KOPT-K1 (cell line): ENCODE data around the gene APPL2.

ENCODE experiments used
- H3K27ac ChIP-seq: fragments of 200-600 bp; sonication (generic); 2 replicates; pipeline ENCODE4 v1.5.1; 2016; ENCODE audit warnings: antibody characterized with exemption, mild to moderate bottlenecking, low read depth, low read length; ENCODE audit not compliant: poor library complexity, severe bottlenecking
- H3K36me3 ChIP-seq: fragments of 200-600 bp; sonication (generic); 2 replicates; pipeline ENCODE4 v1.5.1; 2017; ENCODE audit warnings: antibody characterized with exemption, mild to moderate bottlenecking, low read length, moderate library complexity; ENCODE audit not compliant: insufficient read depth
- H3K9me3 ChIP-seq: fragments of 200-600 bp; sonication (generic); 2 replicates; pipeline ENCODE4 v1.5.1; 2017; ENCODE audit warnings: antibody characterized with exemption, low read length, mild to moderate bottlenecking; ENCODE audit not compliant: insufficient read depth, poor library complexity, severe bottlenecking

APPL2 gene, protein sequence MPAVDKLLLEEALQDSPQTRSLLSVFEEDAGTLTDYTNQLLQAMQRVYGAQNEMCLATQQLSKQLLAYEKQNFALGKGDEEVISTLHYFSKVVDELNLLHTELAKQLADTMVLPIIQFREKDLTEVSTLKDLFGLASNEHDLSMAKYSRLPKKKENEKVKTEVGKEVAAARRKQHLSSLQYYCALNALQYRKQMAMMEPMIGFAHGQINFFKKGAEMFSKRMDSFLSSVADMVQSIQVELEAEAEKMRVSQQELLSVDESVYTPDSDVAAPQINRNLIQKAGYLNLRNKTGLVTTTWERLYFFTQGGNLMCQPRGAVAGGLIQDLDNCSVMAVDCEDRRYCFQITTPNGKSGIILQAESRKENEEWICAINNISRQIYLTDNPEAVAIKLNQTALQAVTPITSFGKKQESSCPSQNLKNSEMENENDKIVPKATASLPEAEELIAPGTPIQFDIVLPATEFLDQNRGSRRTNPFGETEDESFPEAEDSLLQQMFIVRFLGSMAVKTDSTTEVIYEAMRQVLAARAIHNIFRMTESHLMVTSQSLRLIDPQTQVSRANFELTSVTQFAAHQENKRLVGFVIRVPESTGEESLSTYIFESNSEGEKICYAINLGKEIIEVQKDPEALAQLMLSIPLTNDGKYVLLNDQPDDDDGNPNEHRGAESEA

DNA sequence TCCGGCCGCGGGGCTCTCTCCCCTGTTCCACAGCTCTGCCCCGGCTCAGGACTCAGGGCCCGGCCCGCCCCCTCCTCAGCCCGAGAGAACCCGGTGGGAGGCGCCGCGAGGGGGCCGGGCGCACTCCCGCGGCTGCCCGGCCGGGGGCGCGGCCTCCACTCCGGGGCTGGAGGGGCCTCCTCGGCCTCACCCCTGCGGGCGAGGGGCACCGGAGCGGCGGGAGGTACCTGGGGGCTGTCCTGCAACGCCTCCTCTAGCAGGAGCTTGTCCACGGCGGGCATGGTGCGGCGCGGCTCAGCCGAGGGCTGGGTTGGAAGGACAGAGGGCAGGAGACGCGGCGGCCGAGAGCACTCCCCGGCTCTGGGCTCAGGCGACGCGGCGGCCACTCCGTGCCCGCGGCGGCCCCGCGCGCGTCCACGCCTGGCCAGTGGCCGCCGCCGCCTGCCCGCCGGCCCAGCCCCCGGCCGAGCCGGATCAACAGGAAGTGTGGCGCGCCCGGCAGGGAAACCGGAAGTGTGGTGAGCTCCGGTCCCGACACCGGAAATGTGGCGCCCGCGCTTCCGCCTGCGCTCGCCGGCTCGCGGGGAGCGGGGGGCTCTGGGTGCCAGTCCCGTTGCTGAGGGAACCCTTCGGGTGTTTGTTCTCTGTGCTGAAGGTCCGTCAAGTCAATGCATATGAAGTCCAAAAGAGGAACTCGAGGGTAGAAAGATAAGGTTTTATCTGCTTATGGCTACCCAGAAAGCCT lies at the start of gene APPL2:
Gene APPL2, minus strand, starts transcription at position 443 of the 745 bp plus-strand sequence. Its CDS starts 162 bp downstream, at position 281.
- H3K36me3 ChIP-seq: no peaks in the 10 kb centered on the region; the same call in 1 of the 2 replicates
- peak within 1 kb of the TSS; percentile 64 for H3K27ac ChIP-seq
- H3K9me3 ChIP-seq: no peaks in the 10 kb centered on the region

DNA sequence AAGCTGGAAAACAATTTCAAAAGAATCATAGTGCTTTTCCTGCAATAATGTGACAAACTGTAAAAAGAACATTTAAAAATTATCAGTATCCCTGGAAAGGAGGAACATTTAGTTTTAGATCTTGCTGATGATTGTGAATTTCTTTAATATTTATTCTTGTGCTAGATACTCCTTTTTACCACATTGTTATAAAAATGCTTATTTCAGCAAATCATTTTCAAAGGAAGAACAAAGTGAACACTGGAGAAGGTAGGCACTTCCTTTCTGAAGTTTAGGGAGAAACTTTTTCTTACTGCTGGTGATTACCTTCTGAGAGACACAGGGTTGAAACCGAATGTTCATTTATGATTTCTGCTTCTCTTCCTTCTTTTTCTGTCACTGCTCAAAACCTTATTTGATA lies 49.4 kb upstream of the APPL2 start:
- H3K36me3 ChIP-seq: no peaks in the 10 kb centered on the region
- H3K9me3 ChIP-seq: peaks cover 12% of the 10 kb centered on the region
- H3K27ac ChIP-seq: no peak overlapping the region

DNA sequence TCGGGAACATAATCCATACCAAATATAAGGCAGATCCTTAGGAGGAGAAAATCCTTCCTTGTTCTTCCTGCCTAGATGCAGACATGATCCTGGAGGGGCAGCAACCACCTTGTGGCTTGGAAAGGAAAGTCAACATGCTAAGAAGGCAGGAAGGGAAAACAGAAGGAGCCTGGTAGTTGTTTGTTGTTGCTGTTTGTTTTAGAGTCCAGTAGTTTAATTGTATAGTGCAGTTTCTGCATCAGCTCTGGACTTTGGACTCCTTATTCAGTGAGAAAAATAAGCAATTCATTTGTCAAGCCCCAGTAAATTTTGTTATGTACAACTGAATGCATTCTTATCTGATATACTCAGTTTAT lies 45.7 kb upstream of the APPL2 start:
- Histone ChIP-seq H3K9me3 (peaks cover 12% of the 10 kb centered on the region), H3K36me3 (no peaks in the 10 kb centered on the region), H3K27ac (no peak overlapping the region)

DNA sequence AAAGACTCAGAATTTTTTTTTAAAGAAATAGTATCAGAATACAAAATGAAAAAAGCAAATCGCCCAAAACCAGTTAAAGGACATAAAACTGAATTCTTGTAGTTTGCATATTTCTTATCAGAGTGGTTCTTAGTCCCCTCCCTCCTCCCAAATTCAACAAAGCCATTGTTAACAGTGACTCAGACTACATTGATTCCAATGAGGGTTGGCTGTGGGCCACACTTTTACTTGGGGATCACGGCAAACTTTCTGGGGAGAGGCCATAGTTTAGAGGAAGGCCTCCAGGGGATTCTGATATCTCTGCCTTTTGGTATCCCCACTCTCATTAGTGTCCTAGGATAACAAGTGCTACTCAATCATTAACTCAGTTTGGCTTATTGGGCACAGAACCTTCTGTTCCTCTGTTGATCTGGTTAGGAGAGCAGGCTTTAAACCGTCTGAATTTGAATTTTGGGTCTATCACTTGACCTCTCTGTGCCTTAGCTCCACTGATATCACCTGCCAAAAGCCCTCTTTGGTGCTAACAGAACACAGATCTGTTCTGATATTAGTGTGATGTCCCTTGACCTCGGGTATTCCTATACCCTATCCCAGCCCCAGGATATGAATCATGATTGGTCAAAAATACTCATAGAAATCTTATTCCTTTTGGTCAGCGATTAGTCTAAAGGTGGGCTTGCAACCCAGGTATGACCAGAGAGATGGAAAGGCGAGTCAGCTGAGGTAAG lies 45.2 kb upstream of the APPL2 start:
- Histone ChIP-seq H3K9me3 (peaks cover 9% of the 10 kb centered on the region), H3K27ac (no peak overlapping the region), H3K36me3 (no peaks in the 10 kb centered on the region)

DNA sequence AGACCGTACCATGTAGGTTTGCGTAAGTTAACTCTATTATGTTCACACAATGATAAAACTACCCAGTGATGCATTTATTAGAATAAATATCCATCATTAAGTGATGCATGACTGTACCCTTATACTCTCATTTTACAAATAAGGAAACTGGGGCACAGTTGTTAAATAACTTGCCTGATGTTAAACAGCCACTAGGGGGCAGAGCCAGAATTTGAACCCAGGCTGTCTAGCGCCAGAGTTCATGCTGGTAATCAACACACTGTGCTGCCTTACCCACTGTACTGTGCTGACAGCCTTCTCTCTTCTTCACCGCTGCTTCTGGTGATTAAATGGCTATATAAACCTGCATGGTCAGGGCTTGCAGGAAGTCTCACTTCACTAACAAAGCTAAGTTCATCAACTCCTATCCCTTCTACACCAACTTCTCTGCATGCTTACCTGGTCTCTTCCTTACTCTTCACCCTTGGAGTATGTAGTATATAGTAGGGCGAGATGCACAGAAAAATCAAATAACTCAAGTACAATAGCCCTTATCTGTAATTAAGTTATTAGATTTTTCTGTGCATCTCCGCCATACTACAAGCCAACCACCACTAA lies 43.6 kb upstream of the APPL2 start:
- Histone ChIP-seq H3K9me3 (no peaks in the 10 kb centered on the region), H3K36me3 (no peaks in the 10 kb centered on the region), H3K27ac (no peak overlapping the region)

DNA sequence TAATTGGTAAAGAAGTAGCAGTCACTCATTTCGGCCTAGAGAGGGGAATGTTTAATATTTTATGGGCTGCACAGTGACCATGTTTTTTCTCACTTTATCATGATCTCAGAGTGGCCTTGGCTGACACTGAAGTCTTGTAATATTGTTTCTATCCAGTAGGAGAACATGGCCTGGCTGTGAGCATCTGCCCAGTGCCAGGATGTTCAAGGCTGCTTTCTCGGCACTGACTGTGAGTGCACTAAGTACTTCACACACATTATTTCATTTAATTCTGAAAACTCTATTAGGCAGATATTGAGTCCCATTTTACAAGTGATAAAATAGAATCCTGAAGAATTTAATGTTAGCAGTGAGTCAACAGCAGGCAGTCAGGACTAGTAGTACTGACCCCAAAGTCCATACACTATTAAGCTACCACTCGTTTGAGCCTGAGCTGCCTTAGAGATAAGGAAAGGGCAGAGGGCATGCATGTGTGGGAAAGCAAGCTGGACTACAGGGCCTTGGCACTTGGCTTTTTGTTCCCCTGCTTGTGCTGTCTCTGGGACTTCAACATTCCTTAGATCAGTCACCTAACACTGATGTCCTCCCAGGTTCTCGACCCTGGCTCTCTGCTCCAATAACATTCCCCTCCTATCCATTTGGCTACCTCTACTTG lies 42.2 kb upstream of the APPL2 start:
- Histone ChIP-seq H3K36me3 (no peaks in the 10 kb centered on the region), H3K9me3 (no peaks in the 10 kb centered on the region), H3K27ac (no peak overlapping the region)

DNA sequence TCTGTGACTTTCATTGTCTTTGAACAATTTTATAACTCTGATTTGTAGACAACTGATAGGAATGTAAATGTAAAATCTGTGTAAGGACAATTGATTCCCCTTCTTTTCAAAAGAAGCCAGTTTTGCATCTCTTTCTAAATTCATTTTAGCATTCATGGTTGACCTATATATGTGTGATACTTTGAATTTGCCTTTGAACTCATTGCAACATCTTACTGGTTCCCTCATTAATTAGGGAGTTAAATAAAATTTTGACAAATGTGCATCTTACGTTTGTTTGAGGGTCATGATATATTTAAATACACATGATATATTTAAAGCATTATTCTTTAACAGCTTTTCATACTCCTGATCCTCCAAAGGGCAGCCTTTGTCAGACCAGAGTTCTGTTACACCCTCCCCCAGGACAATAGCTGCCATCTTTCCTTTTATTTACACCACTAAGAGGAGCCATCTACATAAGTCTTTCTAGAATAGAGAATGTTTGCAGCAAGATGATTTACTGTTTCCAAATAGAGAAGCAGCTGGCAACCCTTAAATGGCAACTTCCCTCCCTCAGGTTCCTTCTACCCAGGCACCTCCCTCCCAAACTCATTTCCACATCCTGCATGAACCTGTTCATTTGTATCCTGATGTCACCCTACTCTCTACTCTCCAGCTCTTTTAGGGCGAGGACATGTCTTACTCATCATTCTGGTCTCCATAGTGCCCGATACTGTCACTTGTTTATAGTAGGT lies 40.2 kb upstream of the APPL2 start:
- Histone ChIP-seq H3K36me3 (no peaks in the 10 kb centered on the region), H3K27ac (no peak overlapping the region)

DNA sequence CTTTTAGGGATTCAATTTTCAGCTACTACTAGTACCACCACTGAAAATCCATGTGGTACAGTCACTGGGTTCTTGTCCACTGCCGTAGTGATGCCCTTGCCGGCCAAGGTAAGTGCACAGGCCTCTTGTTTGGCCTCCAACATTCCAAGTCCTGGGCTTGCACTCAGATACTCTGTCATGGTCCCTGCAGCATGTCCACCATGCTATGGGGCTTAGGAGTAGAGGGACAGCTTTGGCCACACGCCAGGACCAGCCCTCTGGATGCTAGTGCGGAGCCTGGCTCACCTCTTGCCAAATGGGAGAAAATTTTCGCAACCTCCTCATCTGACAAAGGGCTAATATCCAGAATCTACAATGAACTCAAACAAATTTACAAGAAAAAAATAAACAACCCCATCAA lies 38.6 kb upstream of the APPL2 start:
- H3K9me3 ChIP-seq: no peaks in the 10 kb centered on the region
- no peaks in the 10 kb centered on the region for H3K36me3 ChIP-seq
- no peak overlapping the region for H3K27ac ChIP-seq

More for the DNA sequence above, 40.2 kb upstream of the APPL2 start:
- no peaks in the 10 kb centered on the region for H3K9me3 ChIP-seq

DNA sequence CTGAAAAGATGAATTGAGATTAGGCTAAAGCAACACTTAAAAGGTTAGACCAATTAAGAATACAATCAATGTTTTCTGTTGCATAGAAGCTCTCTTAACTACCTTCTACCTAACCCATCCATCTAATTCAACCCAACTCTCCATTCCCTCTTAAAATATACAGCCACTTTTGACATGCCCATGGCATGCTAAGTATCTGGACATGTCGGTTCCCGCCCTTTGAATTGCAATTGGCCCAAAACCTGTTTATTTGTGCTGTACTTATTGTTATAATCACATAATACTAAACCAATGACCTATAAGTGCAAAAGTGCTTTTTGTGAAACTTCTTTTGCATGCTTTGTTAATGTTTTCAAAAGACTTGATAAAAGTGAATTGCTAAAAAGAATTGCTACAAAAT lies 37.6 kb upstream of the APPL2 start:
- H3K9me3 ChIP-seq: no peaks in the 10 kb centered on the region
- no peak overlapping the region for H3K27ac ChIP-seq
- H3K36me3 ChIP-seq: no peaks in the 10 kb centered on the region

DNA sequence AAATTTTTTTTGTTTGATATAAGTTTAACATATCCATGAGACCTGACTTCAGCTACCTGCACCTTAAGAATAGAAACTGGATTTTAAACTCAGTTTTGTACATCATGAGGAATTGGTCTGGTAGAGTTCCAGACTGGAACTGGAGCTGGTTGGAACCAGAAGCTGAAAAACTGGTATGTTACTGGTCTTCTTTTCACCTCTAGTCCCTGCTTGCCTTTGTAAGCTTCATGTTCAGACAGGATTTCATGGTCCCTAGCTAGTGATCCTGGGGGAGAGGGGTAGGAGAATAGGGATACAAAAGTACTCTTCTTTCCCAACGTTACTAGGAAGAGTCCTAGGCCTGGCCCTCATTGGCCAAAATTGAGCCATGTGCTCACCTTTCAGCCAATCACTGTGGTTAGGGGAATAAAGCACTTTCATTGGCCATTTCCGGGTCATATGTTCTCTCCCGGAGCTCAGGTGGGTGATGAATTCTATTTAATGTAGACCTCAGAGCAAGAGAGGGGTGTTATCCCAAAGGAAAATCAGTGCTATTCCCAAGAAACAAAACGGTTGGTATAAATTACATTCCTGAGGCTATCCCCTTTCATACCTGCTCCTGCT lies 36.9 kb upstream of the APPL2 start:
- Histone ChIP-seq H3K9me3 (no peaks in the 10 kb centered on the region), H3K27ac (no peak overlapping the region), H3K36me3 (no peaks in the 10 kb centered on the region)

DNA sequence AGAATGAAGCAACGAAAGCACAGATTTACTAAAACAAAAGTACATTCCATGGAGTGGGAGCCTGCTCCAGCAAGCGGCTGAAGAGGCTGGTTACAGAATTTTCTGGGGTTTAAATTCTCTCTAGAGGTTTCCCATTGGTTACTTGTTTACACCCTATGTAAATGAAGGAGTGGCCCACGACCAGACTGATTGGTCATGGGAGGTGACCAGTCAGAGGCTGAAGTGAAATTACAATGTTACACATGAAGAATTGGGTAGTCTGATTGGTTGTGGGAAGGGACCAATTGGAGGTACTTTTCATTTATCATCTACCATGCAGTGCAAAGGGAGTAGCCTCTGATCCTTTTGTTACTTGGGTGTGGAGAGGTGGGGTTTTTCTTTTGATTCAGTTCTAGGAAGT lies 36.2 kb upstream of the APPL2 start:
- Histone ChIP-seq H3K36me3 (no peaks in the 10 kb centered on the region), H3K27ac (no peak overlapping the region), H3K9me3 (no peaks in the 10 kb centered on the region)

DNA sequence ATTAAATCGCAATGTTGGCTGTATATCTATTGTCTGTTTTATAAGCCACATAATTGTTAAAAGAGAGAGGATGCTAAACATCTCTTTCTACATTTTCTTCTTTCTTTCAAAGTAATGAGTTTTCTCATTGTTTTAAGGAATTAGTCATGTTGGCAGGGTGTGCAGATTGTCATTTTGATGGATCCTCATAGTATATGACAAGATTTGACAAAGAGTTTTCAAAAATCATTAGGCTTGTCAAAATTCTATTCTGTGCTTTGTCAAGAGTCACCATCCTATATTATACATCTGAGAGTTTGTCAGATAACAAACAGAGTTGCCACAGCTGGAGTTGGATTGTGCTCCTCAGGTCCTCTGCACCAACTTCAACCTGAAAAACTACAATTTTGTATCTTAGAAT lies 35.4 kb upstream of the APPL2 start:
- H3K27ac ChIP-seq: no peak overlapping the region
- no peaks in the 10 kb centered on the region for H3K36me3 ChIP-seq
- no peaks in the 10 kb centered on the region for H3K9me3 ChIP-seq

DNA sequence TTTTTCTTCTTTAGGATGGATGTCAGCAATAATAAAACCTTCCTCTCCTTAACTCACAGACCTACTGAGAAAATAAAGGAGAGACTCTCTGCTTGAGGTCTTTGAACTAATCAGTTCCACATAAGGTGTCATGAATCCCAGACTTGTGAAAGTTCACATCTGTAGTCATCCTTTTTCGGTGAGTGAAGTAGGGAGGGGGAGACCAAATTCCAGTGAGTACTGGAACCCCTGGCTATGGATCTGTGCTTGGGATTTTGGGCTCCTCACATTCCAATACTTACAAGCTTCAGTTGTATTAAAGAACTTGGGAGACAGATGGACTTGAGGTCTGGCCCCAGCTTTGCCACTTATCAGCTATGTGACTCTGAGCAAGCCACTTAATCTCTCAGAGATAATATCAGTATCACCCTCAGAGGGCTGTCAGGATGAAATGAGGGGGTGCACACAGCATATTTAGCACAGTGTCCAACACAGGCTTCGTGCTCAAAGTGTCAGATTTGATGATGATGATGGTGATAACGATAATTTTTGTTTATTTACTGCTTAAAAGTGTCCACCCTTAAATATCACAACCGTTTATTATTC lies 34.8 kb upstream of the APPL2 start:
- H3K9me3 ChIP-seq: no peaks in the 10 kb centered on the region
- H3K36me3 ChIP-seq: no peaks in the 10 kb centered on the region
- no peak overlapping the region for H3K27ac ChIP-seq
